HUES6 (cell line): ENCODE measurements around the gene AARS2.

ENCODE experiments used
- H3K27ac ChIP-seq: 2 replicates; pipeline ENCODE4 v1.7.0; 2013; ENCODE audit warnings: low read depth, mild to moderate bottlenecking, low read length, inconsistent platforms
- H3K27me3 ChIP-seq: 2 replicates; pipeline ENCODE4 v1.6.1; 2013; ENCODE audit warnings: low read length; ENCODE audit not compliant: control insufficient read depth, insufficient read depth
- H3K36me3 ChIP-seq: 2 replicates; pipeline ENCODE4 v1.6.1; 2013; ENCODE audit warnings: low read length; ENCODE audit not compliant: control insufficient read depth, insufficient read depth
- H3K4me1 ChIP-seq: 2 replicates; pipeline ENCODE4 v1.6.1; 2013; ENCODE audit warnings: low read length; ENCODE audit not compliant: control insufficient read depth, insufficient read depth
- H3K4me3 ChIP-seq: 2 replicates; pipeline ENCODE4 v1.5.1; 2013; ENCODE audit warnings: low read depth, low read length
- H3K9ac ChIP-seq: one replicate; pipeline ENCODE4 v1.6.1; 2013; ENCODE audit warnings: mild to moderate bottlenecking, low read length
- H3K9me3 ChIP-seq: 2 replicates; pipeline ENCODE4 v1.6.1; 2013; ENCODE audit warnings: low read depth, low read length; ENCODE audit not compliant: control insufficient read depth, insufficient read depth

The AARS2 gene

DNA sequence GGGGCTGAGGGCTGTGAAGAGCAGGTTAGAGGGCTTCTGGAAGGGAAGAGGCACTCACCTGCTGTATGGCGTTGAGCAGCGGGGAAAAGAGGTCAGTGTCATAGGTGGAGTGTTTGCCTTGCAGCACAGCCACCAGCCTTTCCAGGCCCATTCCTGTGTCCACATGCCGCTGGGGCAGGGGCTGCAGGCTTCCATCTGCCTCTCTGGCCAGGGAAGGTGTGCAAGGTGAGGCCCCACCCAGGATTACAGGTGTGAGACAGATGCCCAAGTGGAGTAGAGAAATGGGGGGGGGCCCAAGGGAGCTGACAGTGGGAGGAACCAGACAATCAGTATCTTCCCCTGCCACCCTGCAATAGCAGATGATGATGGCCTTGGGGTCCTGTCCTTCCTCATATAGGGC, 2.9 kb downstream of the AARS2 start:
- Histone ChIP-seq H3K27ac (no peak overlapping the region), H3K9me3 (no peaks in the 10 kb centered on the region), H3K27me3 (no peaks in the 10 kb centered on the region), H3K4me1 (no peaks in the 10 kb centered on the region), H3K36me3 (peaks cover 65% of the 10 kb centered on the region), H3K9ac (no peak overlapping the region), H3K4me3 (no peak overlapping the region)

DNA sequence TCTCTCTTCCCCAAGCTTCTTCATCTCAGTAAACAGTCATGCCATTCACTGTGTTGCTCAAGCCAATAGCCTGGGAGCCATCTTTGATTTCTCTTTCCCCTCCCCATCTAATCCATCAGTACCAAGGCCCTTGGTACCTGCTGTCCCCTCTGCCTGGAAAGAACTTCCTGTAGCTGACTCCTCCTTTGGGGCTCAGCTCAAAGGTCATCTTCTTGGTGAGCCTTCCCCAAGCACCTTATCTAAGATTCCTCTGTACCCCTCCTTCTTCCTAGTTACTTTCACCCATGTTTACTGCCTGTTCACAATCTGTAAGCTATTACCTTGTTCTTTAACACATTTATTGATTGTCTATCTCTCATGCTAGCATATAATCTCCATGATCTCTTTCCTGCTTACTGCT, 3.5 kb downstream of the AARS2 start:
- peaks cover 3% of the 10 kb centered on the region; the same call in 1 of the 2 replicates for H3K4me1 ChIP-seq
- peaks cover 71% of the 10 kb centered on the region for H3K36me3 ChIP-seq
- no peaks in the 10 kb centered on the region for H3K27me3 ChIP-seq
- H3K27ac ChIP-seq, result no peak overlapping the region
- no peak overlapping the region for H3K4me3 ChIP-seq
- no peak overlapping the region for H3K9ac ChIP-seq
- no peaks in the 10 kb centered on the region for H3K9me3 ChIP-seq

DNA sequence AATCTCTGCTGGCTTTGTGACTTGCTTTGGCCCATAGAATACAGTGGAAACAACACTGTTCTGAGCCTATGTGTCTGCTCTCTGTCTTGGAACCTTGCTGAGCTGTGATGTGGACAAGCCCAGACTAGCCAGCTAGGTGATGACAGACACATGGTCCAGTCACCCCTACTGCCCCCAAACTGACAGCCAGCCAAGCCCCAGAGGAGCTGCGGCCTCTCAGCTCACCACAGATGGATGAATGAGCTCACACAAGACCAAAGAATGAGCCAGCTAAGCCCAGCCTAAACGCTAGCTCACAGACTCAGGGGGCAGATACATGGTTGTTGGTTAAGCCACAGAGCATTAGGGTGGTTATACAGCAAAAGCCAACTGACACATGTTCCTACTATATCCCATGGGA, 4.1 kb downstream of the AARS2 start:
- Histone ChIP-seq H3K27me3 (no peaks in the 10 kb centered on the region), H3K27ac (no peak overlapping the region), H3K4me1 (peaks cover 3% of the 10 kb centered on the region; the same call in 1 of the 2 replicates), H3K9ac (no peak overlapping the region), H3K4me3 (no peak overlapping the region), H3K9me3 (no peaks in the 10 kb centered on the region), H3K36me3 (peaks cover 76% of the 10 kb centered on the region)

DNA sequence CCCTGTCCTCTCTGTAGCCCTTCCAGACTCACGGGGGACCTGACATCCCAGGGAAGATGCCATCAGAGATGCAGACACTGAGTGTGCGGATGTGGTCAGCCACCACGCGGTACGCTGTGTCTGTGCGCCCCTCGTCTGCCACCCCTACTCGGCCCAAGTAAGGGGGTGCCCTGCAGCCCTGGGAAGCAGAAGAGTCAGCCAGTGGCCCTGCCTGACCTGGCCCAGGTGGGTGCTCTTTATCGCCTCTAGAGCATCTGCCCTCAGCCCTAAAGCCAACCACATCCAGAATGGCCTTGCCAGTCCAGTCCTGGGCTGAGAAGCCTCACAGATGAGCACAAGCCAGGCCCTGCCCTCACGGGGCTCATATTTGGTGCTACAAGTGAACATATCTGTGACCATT, 5.9 kb downstream of the AARS2 start:
- Histone ChIP-seq H3K27me3 (no peaks in the 10 kb centered on the region), H3K4me1 (peaks cover 3% of the 10 kb centered on the region; the same call in 1 of the 2 replicates), H3K9ac (no peak overlapping the region), H3K36me3 (peaks cover 95% of the 10 kb centered on the region), H3K9me3 (no peaks in the 10 kb centered on the region), H3K27ac (no peak overlapping the region), H3K4me3 (no peak overlapping the region)

DNA sequence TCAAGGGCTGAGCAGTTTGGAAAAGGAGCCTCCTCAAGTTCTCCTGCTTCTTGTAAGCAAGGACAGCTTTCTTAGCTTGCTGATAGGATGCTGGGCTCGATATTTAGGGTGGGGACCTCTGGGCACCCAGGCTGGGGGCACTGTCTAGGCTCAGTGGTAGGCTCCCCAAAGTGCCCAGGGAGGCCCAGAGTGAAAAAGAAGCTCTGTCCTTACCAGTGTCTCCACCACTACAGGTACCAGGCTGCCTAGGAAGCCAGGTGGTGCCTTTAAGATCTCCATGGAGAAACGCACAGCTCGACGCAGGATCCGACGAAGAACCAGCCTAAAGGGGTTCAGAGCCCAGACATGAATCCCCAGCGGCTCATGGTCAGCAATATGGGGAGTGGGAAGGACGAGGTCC, 6.4 kb downstream of the AARS2 start:
- no peaks in the 10 kb centered on the region for H3K27me3 ChIP-seq
- H3K4me3 ChIP-seq, result no peak overlapping the region
- H3K9me3 ChIP-seq, result no peaks in the 10 kb centered on the region
- no peak overlapping the region for H3K27ac ChIP-seq
- H3K36me3 ChIP-seq, result peaks cover 96% of the 10 kb centered on the region
- no peak overlapping the region for H3K9ac ChIP-seq
- H3K4me1 ChIP-seq, result peaks cover 3% of the 10 kb centered on the region; the same call in 1 of the 2 replicates

DNA sequence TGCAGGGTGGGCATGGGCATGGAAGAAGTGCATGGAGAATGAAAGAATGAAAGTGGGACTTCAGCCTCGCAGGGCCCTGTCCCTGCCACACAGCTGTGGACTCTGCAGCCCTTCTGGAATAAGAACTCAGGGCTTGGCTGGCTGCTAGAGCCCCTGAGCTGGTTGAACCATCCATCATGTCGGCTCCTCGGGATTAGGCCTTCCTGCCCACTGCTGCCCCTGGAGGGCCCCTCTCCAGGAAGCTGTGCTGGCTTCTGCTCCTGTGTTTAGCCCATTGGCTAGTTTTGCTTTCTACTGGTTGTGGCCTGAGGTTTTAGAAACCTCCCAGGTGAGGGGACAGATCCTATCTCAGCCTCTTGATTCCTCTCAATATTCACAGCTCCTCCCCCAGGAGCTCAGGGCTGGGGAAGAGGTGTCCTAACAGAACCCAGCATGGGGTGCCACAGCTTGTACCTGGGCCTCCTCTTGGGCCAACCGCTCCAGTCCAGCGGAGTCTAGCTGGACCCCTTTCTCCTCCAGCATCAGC, 7.9 kb downstream of the AARS2 start:
- peak overlapping the region; percentile 29 for H3K9ac ChIP-seq
- H3K4me3 ChIP-seq, result no peak overlapping the region
- no peaks in the 10 kb centered on the region for H3K27me3 ChIP-seq
- H3K36me3 ChIP-seq, result peaks cover 96% of the 10 kb centered on the region
- peak overlapping the region; percentile 28; the same call in 1 of the 2 replicates for H3K27ac ChIP-seq
- no peaks in the 10 kb centered on the region for H3K9me3 ChIP-seq
- H3K4me1 ChIP-seq, result peaks cover 3% of the 10 kb centered on the region; the same call in 1 of the 2 replicates

DNA sequence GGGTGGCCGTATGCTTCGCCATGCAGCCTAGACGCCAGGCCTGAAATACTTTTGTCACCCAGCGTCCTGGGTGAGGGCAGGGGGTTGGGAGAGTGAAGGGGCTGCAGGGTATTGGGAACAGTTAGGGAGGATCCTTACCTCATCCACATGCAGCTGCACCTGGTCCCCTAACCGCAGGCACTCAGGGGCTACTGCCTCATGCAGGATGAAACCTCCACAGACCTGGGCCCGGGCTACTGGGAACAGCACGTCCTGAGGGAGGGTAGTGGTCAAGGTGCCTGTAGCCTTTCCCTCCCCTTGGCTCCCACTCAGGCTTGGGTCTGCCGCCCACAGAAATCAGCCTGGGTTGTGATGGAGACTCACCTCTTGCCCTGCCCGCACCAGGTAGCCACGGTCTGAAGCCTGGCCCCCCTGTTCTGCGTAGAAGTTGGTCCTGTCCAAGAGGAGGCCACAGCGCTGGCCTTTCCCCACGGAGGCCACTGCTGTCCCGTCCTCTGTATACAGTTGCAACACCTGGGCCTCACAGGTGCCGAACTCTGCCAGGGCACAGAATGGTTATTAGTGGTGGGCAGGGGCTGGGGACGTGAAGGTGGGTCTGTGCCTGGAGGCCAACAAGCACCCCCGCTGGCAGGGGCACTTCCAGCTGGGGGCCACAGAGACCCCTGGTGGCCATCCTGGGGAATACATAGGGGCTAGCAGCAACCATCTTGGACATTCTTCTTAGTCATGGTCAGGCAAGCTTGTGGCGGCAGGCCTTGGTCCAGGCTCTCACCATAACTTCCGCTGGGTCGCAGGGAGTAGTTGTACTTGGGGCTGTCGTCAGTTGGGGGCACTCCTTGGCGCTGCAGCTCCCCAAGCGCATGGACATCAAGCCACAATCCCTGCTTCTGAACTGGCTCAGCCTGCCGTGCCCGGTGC, 8.6 kb downstream of the AARS2 start:
- H3K9me3 ChIP-seq, result no peaks in the 10 kb centered on the region
- peak overlapping the region; percentile 28; the same call in 1 of the 2 replicates for H3K27ac ChIP-seq
- H3K4me1 ChIP-seq, result peaks cover 3% of the 10 kb centered on the region; the same call in 1 of the 2 replicates
- peak overlapping the region; percentile 29 for H3K9ac ChIP-seq
- peaks cover 91% of the 10 kb centered on the region for H3K36me3 ChIP-seq
- no peaks in the 10 kb centered on the region for H3K27me3 ChIP-seq
- H3K4me3 ChIP-seq, result no peak overlapping the region

DNA sequence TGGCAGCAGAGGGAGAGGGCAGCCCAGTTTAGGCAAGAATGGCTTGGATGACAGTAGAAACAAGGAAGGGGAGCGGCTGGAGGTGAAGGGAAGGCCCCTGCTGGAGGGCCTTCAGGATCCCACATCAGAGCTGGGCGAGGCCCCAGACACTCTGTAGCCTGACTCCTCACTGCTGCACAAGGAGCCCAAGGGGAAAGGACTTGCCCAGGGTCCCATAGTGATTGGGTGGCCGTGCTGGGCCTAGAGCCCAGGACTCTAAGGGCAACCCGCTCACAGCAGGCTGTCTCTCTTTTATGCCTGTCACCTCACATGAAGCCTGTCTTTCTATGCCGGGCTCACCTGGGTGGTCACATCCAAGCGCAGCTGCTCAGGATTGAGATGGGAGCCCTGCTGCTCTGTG, 9.3 kb downstream of the AARS2 start:
- Histone ChIP-seq H3K36me3 (peaks cover 84% of the 10 kb centered on the region), H3K4me1 (peaks cover 3% of the 10 kb centered on the region; the same call in 1 of the 2 replicates), H3K9ac (no peak overlapping the region), H3K27me3 (peaks cover 3% of the 10 kb centered on the region; the same call in 1 of the 2 replicates), H3K9me3 (no peaks in the 10 kb centered on the region), H3K27ac (no peak overlapping the region), H3K4me3 (no peak overlapping the region)

DNA sequence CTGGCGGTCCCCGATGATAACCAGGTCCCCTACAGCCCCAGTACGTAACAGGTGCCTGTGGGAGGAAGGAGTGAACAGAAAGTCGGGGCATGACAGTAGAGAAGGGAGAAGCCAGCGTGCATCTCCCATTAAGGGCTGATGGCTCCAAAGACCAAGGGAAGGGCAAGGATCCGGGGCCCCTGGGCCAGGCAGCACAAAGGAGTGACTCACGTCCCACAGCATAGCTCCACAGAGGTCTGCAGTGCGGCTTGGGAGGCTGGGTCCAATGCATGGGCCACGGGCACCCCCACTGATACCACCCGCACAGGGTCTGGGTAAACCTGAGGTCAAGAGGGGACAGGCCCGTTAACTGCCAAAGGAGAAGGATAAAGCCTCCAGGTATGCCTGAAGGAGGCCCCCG, 10.3 kb downstream of the AARS2 start:
- H3K9ac ChIP-seq, result no peak overlapping the region
- H3K27me3 ChIP-seq, result peaks cover 13% of the 10 kb centered on the region
- no peaks in the 10 kb centered on the region for H3K9me3 ChIP-seq
- H3K36me3 ChIP-seq, result peaks cover 78% of the 10 kb centered on the region
- H3K27ac ChIP-seq, result no peak overlapping the region
- peaks cover 3% of the 10 kb centered on the region; the same call in 1 of the 2 replicates for H3K4me1 ChIP-seq
- no peak overlapping the region for H3K4me3 ChIP-seq

DNA sequence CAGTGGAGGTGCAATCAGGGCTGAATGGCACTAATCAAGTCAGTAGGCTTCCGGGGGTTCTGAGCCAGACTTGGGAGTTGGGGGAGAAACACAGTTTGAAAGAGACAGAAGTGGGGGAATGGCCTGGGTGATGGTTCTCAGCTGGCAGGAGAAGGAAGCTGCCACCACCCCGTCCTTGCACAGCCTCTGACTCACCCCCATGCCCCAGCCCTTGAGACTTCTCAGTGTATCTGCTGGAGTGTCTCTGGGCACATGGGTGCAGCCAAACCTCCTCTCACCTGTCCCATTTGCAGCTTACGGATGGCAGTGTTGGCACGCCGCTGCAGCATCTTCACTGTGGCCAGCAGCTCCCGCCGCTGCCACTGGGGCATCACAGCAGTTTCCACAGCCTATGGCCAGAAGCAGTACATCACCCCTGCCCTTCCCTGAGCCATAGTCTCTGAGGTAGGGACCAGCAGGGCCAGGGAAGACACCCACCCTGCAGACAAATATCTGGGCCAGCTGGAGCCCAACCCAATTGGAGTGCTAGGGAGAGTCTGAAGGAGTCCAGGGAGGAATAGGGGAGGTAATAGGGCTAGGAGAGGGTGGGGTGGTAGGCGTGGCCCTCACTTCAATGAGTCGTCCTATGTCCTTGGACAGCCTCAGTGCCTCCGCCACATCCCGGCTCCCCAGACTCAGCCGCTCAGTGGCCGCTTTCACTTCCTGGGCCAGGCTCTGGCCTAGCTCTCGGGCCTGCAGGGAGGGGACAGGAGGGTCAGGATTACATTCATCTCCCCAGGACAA, 11.2 kb downstream of the AARS2 start:
- no peak overlapping the region for H3K4me3 ChIP-seq
- peaks cover 69% of the 10 kb centered on the region for H3K36me3 ChIP-seq
- no peak overlapping the region for H3K9ac ChIP-seq
- H3K4me1 ChIP-seq, result peaks cover 5% of the 10 kb centered on the region
- no peak overlapping the region for H3K27ac ChIP-seq
- peaks cover 21% of the 10 kb centered on the region for H3K27me3 ChIP-seq
- no peaks in the 10 kb centered on the region for H3K9me3 ChIP-seq
